Loucy (cell line): ENCODE results near the gene CTSE.

ENCODE experiments used
- H2AFZ ChIP-seq: fragments of 200-600 bp; sonication (generic); 2 replicates; pipeline ENCODE4 v1.6.0; 2016; ENCODE audit warnings: antibody characterized with exemption, mild to moderate bottlenecking, low read length, moderate library complexity
- H3F3A ChIP-seq: fragments of 200-600 bp; 2 replicates; pipeline ENCODE4 v1.6.0; 2016; ENCODE audit warnings: antibody characterized with exemption, low read depth, mild to moderate bottlenecking
- H3K27me3 ChIP-seq: fragments of 200-600 bp; sonication (generic); 2 replicates; pipeline ENCODE4 v1.6.1; 2014; ENCODE audit warnings: low read length, mild to moderate bottlenecking; ENCODE audit not compliant: insufficient read depth, poor library complexity, severe bottlenecking
- H3K36me3 ChIP-seq: fragments of 200-600 bp; sonication (generic); 2 replicates; pipeline ENCODE4 v1.6.1; 2016; ENCODE audit warnings: low read length; ENCODE audit not compliant: insufficient read depth
- H3K4me1 ChIP-seq: fragments of 200-600 bp; sonication (generic); 2 replicates; pipeline ENCODE4 v1.5.1; 2014; ENCODE audit warnings: low read length, mild to moderate bottlenecking; ENCODE audit not compliant: insufficient read depth, poor library complexity, severe bottlenecking
- H3K4me2 ChIP-seq: fragments of 200-600 bp; sonication (generic); 2 replicates; pipeline ENCODE4 v1.6.0; 2014; ENCODE audit warnings: antibody characterized with exemption, low read length, low read depth, mild to moderate bottlenecking; ENCODE audit not compliant: poor library complexity, severe bottlenecking
- H3K4me3 ChIP-seq: fragments of 200-600 bp; sonication (generic); 2 replicates; pipeline ENCODE4 v1.5.1; 2014; ENCODE audit warnings: low read length, mild to moderate bottlenecking, mixed read lengths; ENCODE audit not compliant: poor library complexity, severe bottlenecking
- H3K79me2 ChIP-seq: fragments of 200-600 bp; sonication (generic); 2 replicates; pipeline ENCODE4 v1.6.1; 2014; ENCODE audit warnings: low read length; ENCODE audit not compliant: insufficient read depth
- H3K9ac ChIP-seq: fragments of 200-600 bp; sonication (generic); 2 replicates; pipeline ENCODE4 v1.6.0; 2014; ENCODE audit warnings: mild to moderate bottlenecking, low read depth, low read length, moderate library complexity; ENCODE audit not compliant: poor library complexity, severe bottlenecking
- H3K9me2 ChIP-seq: fragments of 200-600 bp; sonication (generic); replicated peaks from 2 replicates; pipeline ENCODE4 v1.6.1; 2016; ENCODE audit warnings: low read depth, low read length, mixed read lengths
- H3K9me3 ChIP-seq: fragments of 200-600 bp; sonication (generic); 2 replicates; pipeline ENCODE4 v1.6.1; 2014; ENCODE audit warnings: mild to moderate bottlenecking, antibody characterized with exemption, low read length, low read depth; ENCODE audit not compliant: insufficient read depth
- H4K20me1 ChIP-seq: fragments of 200-600 bp; sonication (generic); 2 replicates; pipeline ENCODE4 v1.6.0; 2014; ENCODE audit warnings: antibody characterized with exemption, low read length, mild to moderate bottlenecking; ENCODE audit not compliant: insufficient read depth, poor library complexity, severe bottlenecking
- CTCF ChIP-seq: fragments of 200-600 bp; sonication (generic); conservative IDR thresholded peaks from 2 replicates; pipeline ENCODE4 v1.5.1; 2014; ENCODE audit warnings: mild to moderate bottlenecking, antibody characterized with exemption, low read length
- EZH2phosphoT487 ChIP-seq: fragments of 200-600 bp; IDR thresholded peaks from 2 replicates; pipeline ENCODE4 v1.6.1; 2018; ENCODE audit warnings: antibody characterized with exemption, mild to moderate bottlenecking, moderate library complexity, borderline replicate concordance

Gene CTSE

GRCh38 chr1:206011057-206011456 lies 12.6 kb downstream of the CTSE start:
- peak overlapping the region; percentile 26 for H3K9ac ChIP-seq
- H3K4me2 ChIP-seq = no peak overlapping the region

GRCh38 chr1:206010060-206010459 lies 13.6 kb downstream of the CTSE start:
- Histone ChIP-seq H3K36me3 (no peaks in the 10 kb centered on the region), H3K79me2 (no peaks in the 10 kb centered on the region), H3K4me2 (no peak overlapping the region), H4K20me1 (no peaks in the 10 kb centered on the region), H3K9me2 (no peaks in the 10 kb centered on the region), H3F3A (no peaks in the 10 kb centered on the region), H3K4me1 (peaks cover 66% of the 10 kb centered on the region), H3K9ac (no peak overlapping the region), H3K9me3 (no peaks in the 10 kb centered on the region), H3K4me3 (no peak overlapping the region), H2AFZ (no peak overlapping the region), H3K27me3 (no peaks in the 10 kb centered on the region)
- no peak for TF ChIP-seq EZH2phosphoT487
- no peak for TF ChIP-seq CTCF

More at GRCh38 chr1:206011057-206011456, 12.6 kb downstream of the CTSE start:
- H3K9me3 ChIP-seq = no peaks in the 10 kb centered on the region
- no peaks in the 10 kb centered on the region for H3F3A ChIP-seq
- H3K27me3 ChIP-seq = no peaks in the 10 kb centered on the region
- TF ChIP-seq EZH2phosphoT487 (no peak), CTCF (no peak)
- H4K20me1 ChIP-seq = no peaks in the 10 kb centered on the region
- peaks cover 62% of the 10 kb centered on the region for H3K4me1 ChIP-seq
- no peak overlapping the region for H3K4me3 ChIP-seq
- H3K9me2 ChIP-seq = no peaks in the 10 kb centered on the region
- H3K79me2 ChIP-seq = no peaks in the 10 kb centered on the region
- no peak overlapping the region for H2AFZ ChIP-seq
- no peaks in the 10 kb centered on the region for H3K36me3 ChIP-seq

DNA sequence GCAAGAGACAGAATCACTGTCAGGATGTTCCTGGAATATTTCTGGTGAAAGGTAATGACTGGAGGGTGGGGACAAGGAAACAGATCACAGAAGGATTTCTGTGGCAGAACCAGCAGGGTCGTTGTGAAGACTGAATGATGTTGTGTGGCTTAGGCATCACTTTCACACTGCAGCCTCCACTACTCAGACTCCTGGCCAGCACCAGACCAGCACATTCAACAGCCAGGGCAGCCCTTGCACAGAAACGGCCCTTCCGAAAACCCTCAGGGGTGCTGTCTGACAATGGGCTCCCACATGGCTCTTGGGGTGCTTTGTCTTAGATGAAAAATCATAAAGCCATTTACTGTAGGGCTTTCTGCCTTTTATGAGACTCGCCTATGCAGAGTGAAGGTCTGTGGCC lies 16.7 kb downstream of the CTSE start:
- TF ChIP-seq CTCF (no peak), EZH2phosphoT487 (no peak)
- H3K79me2 ChIP-seq = no peaks in the 10 kb centered on the region
- H3K9me3 ChIP-seq = no peaks in the 10 kb centered on the region
- H3F3A ChIP-seq = no peaks in the 10 kb centered on the region
- H3K9me2 ChIP-seq = no peaks in the 10 kb centered on the region
- no peaks in the 10 kb centered on the region for H4K20me1 ChIP-seq
- peaks cover 40% of the 10 kb centered on the region for H3K4me1 ChIP-seq
- no peak overlapping the region for H3K4me3 ChIP-seq
- no peak overlapping the region for H3K9ac ChIP-seq
- H3K36me3 ChIP-seq = no peaks in the 10 kb centered on the region
- H3K4me2 ChIP-seq = no peak overlapping the region
- H3K27me3 ChIP-seq = no peaks in the 10 kb centered on the region
- no peak overlapping the region for H2AFZ ChIP-seq
